Stimulated activated effector memory CD8-positive, alpha-beta T cell treated with anti-CD3 and anti-CD28 coated beads, Interleukin-12 subunit alpha, Interleukin-12 subunit beta, amount 100 ng/mL, for 72 hours (primary cell): Measurements from ENCODE around the gene SYCP2.
"Not testable (repeated sequence)": the region's sequence is repeated elsewhere in the genome, so short reads cannot be mapped to it uniquely, and the experiment has no call there.

Source experiments
- ATAC-seq: fragments of 150-1000 bp; cut with Tn5 transposase; 2 replicates; pipeline ENCODE4 v1.10.0; 2021
- DNase-seq, 2 donors: peaks; one replicate each; pipeline ENCODE4 v3.0.0; 2021 to 2022; ENCODE audit warnings: low spot score in 2 of 2
- H3K27ac Mint-ChIP-seq: one replicate; pipeline ENCODE4 v1.8.0; 2022; ENCODE audit warnings: mild to moderate bottlenecking, mixed read lengths
- H3K36me3 Mint-ChIP-seq: one replicate; pipeline ENCODE4 v1.8.0; 2022; ENCODE audit warnings: mild to moderate bottlenecking, mixed read lengths
- H3K4me1 Mint-ChIP-seq: one replicate; pipeline ENCODE4 v1.8.0; 2022; ENCODE audit warnings: mixed read lengths
- H3K4me3 Mint-ChIP-seq: one replicate; pipeline ENCODE4 v1.8.0; 2022; ENCODE audit warnings: mild to moderate bottlenecking, mixed read lengths
- H3K9me3 Mint-ChIP-seq: one replicate; pipeline ENCODE4 v1.8.0; 2022; ENCODE audit warnings: mixed read lengths

The SYCP2 gene

GRCh38 chr20:59890035-59890434 is 43.4 kb downstream of the SYCP2 start:
- not testable (repeated sequence) for DNase-seq, H3K4me3 Mint-ChIP-seq, H3K4me1 Mint-ChIP-seq, H3K27ac Mint-ChIP-seq, H3K9me3 Mint-ChIP-seq, H3K36me3 Mint-ChIP-seq, ATAC-seq

DNA sequence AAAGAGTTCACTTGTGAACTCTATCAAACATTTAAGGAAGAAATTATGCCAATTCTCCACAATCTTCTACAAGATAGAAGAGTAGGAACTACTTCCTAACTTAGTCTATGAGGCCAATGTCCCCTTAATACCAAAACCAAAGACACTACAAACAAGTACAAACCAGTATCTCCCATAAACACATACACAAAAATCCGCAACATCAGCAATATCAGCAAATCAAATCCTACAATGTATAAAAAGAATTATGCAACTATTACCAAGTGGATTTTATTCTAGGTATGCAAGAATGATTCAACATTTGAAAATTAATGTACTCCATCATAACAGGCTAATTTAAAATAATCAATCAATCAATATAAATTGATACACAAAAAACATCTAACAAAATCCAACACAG is 45.4 kb downstream of the SYCP2 start:
- ATAC-seq (no peak), DNase-seq (no peak)
- Mint-ChIP-seq H3K27ac (no peak overlapping the region), H3K9me3 (no peaks in the 10 kb centered on the region), H3K4me3 (no peak overlapping the region), H3K36me3 (no peaks in the 10 kb centered on the region), H3K4me1 (no peaks in the 10 kb centered on the region)

GRCh38 chr20:59884494-59884893 is 48.9 kb downstream of the SYCP2 start:
- ATAC-seq (no peak), DNase-seq (no peak)
- Mint-ChIP-seq H3K4me1 (no peaks in the 10 kb centered on the region), H3K4me3 (no peak overlapping the region), H3K36me3 (peaks cover 7% of the 10 kb centered on the region), H3K27ac (no peak overlapping the region), H3K9me3 (no peaks in the 10 kb centered on the region)

GRCh38 chr20:59880198-59880597 is 53.2 kb downstream of the SYCP2 start:
- no peak for DNase-seq
- no peak overlapping the region for H3K4me3 Mint-ChIP-seq
- no peak overlapping the region for H3K27ac Mint-ChIP-seq
- no peaks in the 10 kb centered on the region for H3K9me3 Mint-ChIP-seq
- ATAC-seq: no peak
- peaks cover 18% of the 10 kb centered on the region for H3K36me3 Mint-ChIP-seq
- no peaks in the 10 kb centered on the region for H3K4me1 Mint-ChIP-seq

- no peaks in the 10 kb centered on the region for H3K9me3 Mint-ChIP-seq
- H3K27ac Mint-ChIP-seq: no peak overlapping the region
- no peak overlapping the region for H3K4me3 Mint-ChIP-seq
- DNase-seq (no peak), ATAC-seq (no peak)
- H3K36me3 Mint-ChIP-seq: peaks cover 7% of the 10 kb centered on the region
- no peaks in the 10 kb centered on the region for H3K4me1 Mint-ChIP-seq
Measured at GRCh38 chr20:59873409-59873808, 60.0 kb downstream of the SYCP2 start.

GRCh38 chr20:59871096-59871495 is 62.3 kb downstream of the SYCP2 start:
- no peaks in the 10 kb centered on the region for H3K4me1 Mint-ChIP-seq
- H3K9me3 Mint-ChIP-seq: no peaks in the 10 kb centered on the region
- H3K36me3 Mint-ChIP-seq: no peaks in the 10 kb centered on the region
- DNase-seq (no peak), ATAC-seq (no peak)
- H3K4me3 Mint-ChIP-seq: no peak overlapping the region
- no peak overlapping the region for H3K27ac Mint-ChIP-seq

GRCh38 chr20:59866338-59866737 is 67.1 kb downstream of the SYCP2 start:
- H3K27ac Mint-ChIP-seq: no peak overlapping the region
- H3K9me3 Mint-ChIP-seq: no peaks in the 10 kb centered on the region
- H3K36me3 Mint-ChIP-seq: no peaks in the 10 kb centered on the region
- DNase-seq: no peak
- ATAC-seq: no peak
- H3K4me1 Mint-ChIP-seq: no peaks in the 10 kb centered on the region
- no peak overlapping the region for H3K4me3 Mint-ChIP-seq

DNA sequence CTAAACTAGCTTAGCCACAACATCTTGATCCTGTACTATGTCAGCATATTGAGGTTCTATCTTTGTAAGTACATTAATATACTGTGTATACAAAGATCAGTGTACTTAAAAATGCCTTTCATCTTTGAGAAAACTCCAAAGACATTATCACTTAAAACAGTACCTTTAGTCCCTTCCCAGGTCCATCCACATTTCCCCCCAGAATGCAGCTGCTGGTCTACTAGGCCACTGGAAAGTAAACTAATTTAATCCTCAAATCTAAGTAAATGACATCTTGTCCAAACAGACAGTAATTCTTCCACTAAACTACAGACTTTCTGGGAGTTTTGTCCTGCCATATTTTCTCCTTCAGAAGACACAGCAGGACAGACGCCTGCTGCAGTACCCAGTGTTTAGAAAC is 68.7 kb downstream of the SYCP2 start:
- Mint-ChIP-seq H3K27ac (no peak overlapping the region), H3K4me1 (no peaks in the 10 kb centered on the region), H3K9me3 (no peaks in the 10 kb centered on the region), H3K4me3 (no peak overlapping the region), H3K36me3 (no peaks in the 10 kb centered on the region)
- ATAC-seq (no peak), DNase-seq (no peak)

DNA sequence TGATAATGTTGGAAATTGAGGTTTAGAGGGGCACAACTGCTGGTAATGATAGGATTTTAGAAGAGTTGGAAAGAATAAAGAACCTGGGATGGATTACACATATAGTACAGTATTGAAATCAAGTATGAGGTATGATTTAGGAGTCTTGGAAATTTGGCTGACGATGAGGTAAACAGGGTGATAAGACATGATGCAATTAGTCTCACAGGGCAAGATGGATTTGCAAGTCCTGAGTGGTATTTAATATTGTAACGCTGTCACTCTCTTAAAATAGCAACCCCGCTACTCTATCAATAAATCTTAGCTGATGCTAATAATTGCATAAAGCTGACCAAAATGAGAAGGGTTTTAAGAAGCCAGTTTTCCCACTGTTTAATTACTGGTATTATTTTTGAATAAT is 70.4 kb downstream of the SYCP2 start:
- ATAC-seq: no peak

GRCh38 chr20:59861401-59861800 is 72.0 kb downstream of the SYCP2 start:
- H3K9me3 Mint-ChIP-seq: no peaks in the 10 kb centered on the region
- no peak for ATAC-seq
- no peaks in the 10 kb centered on the region for H3K36me3 Mint-ChIP-seq
- no peak overlapping the region for H3K4me3 Mint-ChIP-seq
- H3K4me1 Mint-ChIP-seq: no peaks in the 10 kb centered on the region
- no peak for DNase-seq
- H3K27ac Mint-ChIP-seq: no peak overlapping the region

More for the DNA sequence above, 70.4 kb downstream of the SYCP2 start:
- no peak for DNase-seq
- H3K27ac Mint-ChIP-seq: no peak overlapping the region
- no peaks in the 10 kb centered on the region for H3K4me1 Mint-ChIP-seq
- H3K4me3 Mint-ChIP-seq: no peak overlapping the region
- no peaks in the 10 kb centered on the region for H3K9me3 Mint-ChIP-seq
- no peaks in the 10 kb centered on the region for H3K36me3 Mint-ChIP-seq

GRCh38 chr20:59858425-59858824 is 75.0 kb downstream of the SYCP2 start:
- no peaks in the 10 kb centered on the region for H3K4me1 Mint-ChIP-seq
- H3K4me3 Mint-ChIP-seq: no peak overlapping the region
- DNase-seq: no peak
- ATAC-seq: no peak
- no peaks in the 10 kb centered on the region for H3K9me3 Mint-ChIP-seq
- H3K36me3 Mint-ChIP-seq: no peaks in the 10 kb centered on the region
- no peak overlapping the region for H3K27ac Mint-ChIP-seq

- Mint-ChIP-seq H3K27ac (no peak overlapping the region), H3K4me3 (no peak overlapping the region), H3K36me3 (no peaks in the 10 kb centered on the region), H3K4me1 (no peaks in the 10 kb centered on the region), H3K9me3 (no peaks in the 10 kb centered on the region)
- ATAC-seq: no peak
- DNase-seq: no peak
Measured at GRCh38 chr20:59857966-59858365, 75.5 kb downstream of the SYCP2 start.

- not testable (repeated sequence) for ATAC-seq, DNase-seq, H3K36me3 Mint-ChIP-seq, H3K27ac Mint-ChIP-seq, H3K9me3 Mint-ChIP-seq, H3K4me3 Mint-ChIP-seq, H3K4me1 Mint-ChIP-seq
Measured at GRCh38 chr20:59856941-59857340, 76.5 kb downstream of the SYCP2 start.

DNA sequence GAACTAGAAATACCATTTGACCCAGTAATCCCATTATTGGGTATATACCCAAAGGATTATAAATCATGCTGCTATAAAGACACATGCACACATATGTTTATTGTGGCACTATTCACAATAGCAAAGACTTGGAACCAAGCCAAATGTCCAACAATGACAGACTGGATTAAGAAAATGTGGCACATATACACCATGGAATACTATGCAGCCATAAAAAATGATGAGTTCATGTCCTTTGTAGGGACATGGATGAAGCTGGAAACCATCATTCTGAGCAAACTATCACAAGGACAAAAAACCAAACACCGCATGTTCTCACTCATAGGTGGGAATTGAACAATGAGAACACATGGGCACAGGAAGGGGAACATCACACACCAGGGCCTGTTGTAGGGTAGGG is 76.9 kb downstream of the SYCP2 start:
- not testable (repeated sequence) for ATAC-seq, H3K4me3 Mint-ChIP-seq, H3K9me3 Mint-ChIP-seq, DNase-seq, H3K36me3 Mint-ChIP-seq, H3K27ac Mint-ChIP-seq, H3K4me1 Mint-ChIP-seq

DNA sequence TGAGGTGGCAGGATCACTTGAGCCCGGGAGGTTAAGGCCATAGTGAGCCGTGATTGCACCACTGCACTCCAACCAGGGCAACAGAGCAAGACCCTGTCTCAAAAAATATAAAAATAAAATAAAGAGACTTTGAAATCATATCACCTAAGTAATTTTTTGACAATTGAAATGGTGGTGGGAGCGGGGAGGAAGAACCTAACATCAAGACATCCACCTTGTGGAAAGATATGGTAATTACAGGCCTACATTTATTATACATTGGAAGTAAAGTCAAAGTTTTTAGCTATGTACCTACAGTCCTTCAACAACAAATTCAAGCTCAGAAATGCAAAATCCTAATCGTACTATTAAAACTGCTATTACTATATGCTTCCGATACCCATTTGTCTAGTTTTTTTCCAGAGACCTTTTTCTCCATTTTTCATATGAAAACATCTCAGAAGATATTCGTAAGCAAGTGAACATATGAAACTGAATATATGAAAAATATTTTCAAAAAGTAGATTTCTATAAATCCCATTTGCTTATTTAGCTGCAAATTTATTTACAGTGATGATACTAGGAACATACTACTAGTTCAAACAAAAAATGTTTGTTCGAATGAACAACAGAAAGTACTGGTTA is 83.3 kb downstream of the SYCP2 start:
- Mint-ChIP-seq H3K36me3 (no peaks in the 10 kb centered on the region), H3K27ac (no peak overlapping the region), H3K4me1 (no peaks in the 10 kb centered on the region), H3K9me3 (no peaks in the 10 kb centered on the region), H3K4me3 (no peak overlapping the region)
- no peak for ATAC-seq
- no peak for DNase-seq

GRCh38 chr20:59848182-59848581 is 85.3 kb downstream of the SYCP2 start:
- Mint-ChIP-seq H3K9me3 (no peaks in the 10 kb centered on the region), H3K4me1 (no peaks in the 10 kb centered on the region), H3K36me3 (no peaks in the 10 kb centered on the region), H3K4me3 (no peak overlapping the region), H3K27ac (no peak overlapping the region)
- DNase-seq: no peak
- ATAC-seq: no peak

- no peak overlapping the region for H3K27ac Mint-ChIP-seq
- H3K4me1 Mint-ChIP-seq: no peaks in the 10 kb centered on the region
- H3K36me3 Mint-ChIP-seq: no peaks in the 10 kb centered on the region
- no peak for ATAC-seq
- no peak for DNase-seq
- H3K9me3 Mint-ChIP-seq: no peaks in the 10 kb centered on the region
- no peak overlapping the region for H3K4me3 Mint-ChIP-seq
Measured at GRCh38 chr20:59845472-59845871, 88.0 kb downstream of the SYCP2 start.
